Keratinocyte (primary cell): ENCODE results near the gene NPAS3. TPM values are rescaled to one million over a fixed set of nuclear protein-coding genes. Genes with fewer than 3 reads are reported as not detected.

Source experiments
- DNase-seq: peaks from one replicate; pipeline ENCODE4 v3.0.0-alpha.2; 2011; ENCODE audit warnings: low read depth, missing footprints, low spot score
- FAIRE-seq: peaks from 2 replicates; lab custom pipeline; 2011; peaks lifted over from hg19 to GRCh38; lab: Jason Lieb, UNC
- H2AFZ ChIP-seq: 2 replicates; pipeline ENCODE4 v1.6.0; 2012; ENCODE audit warnings: low read length, control low read depth, inconsistent platforms; ENCODE audit not compliant: control insufficient read depth
- H3K27ac ChIP-seq: 2 replicates; pipeline ENCODE4 v1.5.1; 2011; ENCODE audit warnings: low read length; ENCODE audit not compliant: control insufficient read depth, insufficient read depth
- H3K27me3 ChIP-seq: 3 replicates; pipeline ENCODE4 v1.6.0; 2011; ENCODE audit warnings: low read length; ENCODE audit not compliant: control insufficient read depth, insufficient read depth; ENCODE audit errors: extremely low read depth
- H3K36me3 ChIP-seq, 2 experiments: 2 replicates in 1 of 2; 3 replicates in 1 of 2; pipeline ENCODE4 v1.5.1; 2011; ENCODE audit warnings: low read length in 2 of 2, mild to moderate bottlenecking in 1 of 2; ENCODE audit not compliant: control insufficient read depth in 2 of 2, insufficient read depth in 2 of 2; ENCODE audit errors: extremely low read depth in 1 of 2
- H3K4me1 ChIP-seq: 3 replicates; pipeline ENCODE4 v1.5.1; 2011; ENCODE audit warnings: low read length; ENCODE audit not compliant: control insufficient read depth, insufficient read depth; ENCODE audit errors: extremely low read depth
- H3K4me2 ChIP-seq: 3 replicates; pipeline ENCODE4 v1.6.0; 2011; ENCODE audit warnings: low read depth, low read length; ENCODE audit not compliant: control insufficient read depth, insufficient read depth; ENCODE audit errors: extremely low read depth
- H3K4me3 ChIP-seq, 3 experiments: fragments of 200-600 bp in 1 of 3; sonication (generic) in 1 of 3; 2 replicates in 2 of 3; 3 replicates in 1 of 3; pipeline ENCODE4 v1.5.1; 2011 to 2016; ENCODE audit warnings: low read length in 3 of 3, mild to moderate bottlenecking in 3 of 3, control low read depth in 2 of 3, inconsistent platforms in 1 of 3, low read depth in 1 of 3, mixed read lengths in 1 of 3, mixed run types in 1 of 3, moderate library complexity in 1 of 3; ENCODE audit not compliant: control insufficient read depth in 2 of 3, insufficient read depth in 2 of 3; ENCODE audit errors: extremely low read depth in 1 of 3
- H3K79me2 ChIP-seq: 2 replicates; pipeline ENCODE4 v1.6.0; 2012; ENCODE audit warnings: low read length; ENCODE audit not compliant: control insufficient read depth, insufficient read depth
- H3K9ac ChIP-seq: 3 replicates; pipeline ENCODE4 v1.6.0; 2011; ENCODE audit warnings: low read length; ENCODE audit not compliant: control insufficient read depth, insufficient read depth; ENCODE audit errors: extremely low read depth
- H3K9me1 ChIP-seq: 3 replicates; pipeline ENCODE4 v1.6.0; 2011; ENCODE audit warnings: low read length; ENCODE audit not compliant: control insufficient read depth, insufficient read depth; ENCODE audit errors: extremely low read depth
- H3K9me3 ChIP-seq: 2 replicates; pipeline ENCODE4 v1.5.1; 2012; ENCODE audit warnings: low read depth, low read length; ENCODE audit not compliant: control insufficient read depth
- H4K20me1 ChIP-seq: 3 replicates; pipeline ENCODE4 v1.6.0; 2011; ENCODE audit warnings: low read length; ENCODE audit not compliant: control insufficient read depth, insufficient read depth; ENCODE audit errors: extremely low read depth
- EZH2 ChIP-seq: IDR thresholded peaks from one replicate; pipeline ENCODE4 v1.6.1; 2012; ENCODE audit warnings: inconsistent platforms, mild to moderate bottlenecking, low read length, moderate library complexity
- dilution Hi-C: fragments of 300-500 bp; cut with MboI; formaldehyde crosslinking; loops from one replicate; pipeline ENCODE4 v1.7.0; 2020; ENCODE audit warnings: low sequenced_read_pairs; ENCODE audit not compliant: extremely low pct_ligation_motif_present
- polyA plus RNA-seq, 5 experiments: library from polyadenylated mRNA; depleted of rRNA in 3 of 5; stranded (reverse) in 3 of 5; stranded (forward) in 1 of 5; unstranded in 1 of 5; fragments of >200 nt; gene quantifications; 1 replicate in 1 of 5; 2 replicates in 3 of 5; 3 replicates in 1 of 5; pipeline versions ENCODE4 v1.2.1 to v1.2.3, GENCODE V29; 2011 to 2012; ENCODE audit warnings: missing spikeins in 2 of 5, low read depth in 1 of 5, low replicate concordance in 1 of 5
- TF ChIP-seq, protein P1 (sequence below), 3 experiments: IDR thresholded peaks in 1 of 3; conservative IDR thresholded peaks in 1 of 3; optimal IDR thresholded peaks in 1 of 3; 2 replicates in 2 of 3; 3 replicates in 1 of 3; pipeline versions ENCODE3 to v1.5.1; 2011; ENCODE audit warnings: low read length in 3 of 3, mild to moderate bottlenecking in 3 of 3, moderate library complexity in 2 of 3, control low read depth in 1 of 3, inconsistent platforms in 1 of 3; ENCODE audit not compliant: insufficient read depth in 2 of 3; ENCODE audit errors: extremely low read depth in 1 of 3

The NPAS3 gene
- polyA plus RNA-seq, 1 donor (not counting 4 experiments of a cell fraction or from before 2014, with no cell fraction given), result 0.07 TPM

DNA sequence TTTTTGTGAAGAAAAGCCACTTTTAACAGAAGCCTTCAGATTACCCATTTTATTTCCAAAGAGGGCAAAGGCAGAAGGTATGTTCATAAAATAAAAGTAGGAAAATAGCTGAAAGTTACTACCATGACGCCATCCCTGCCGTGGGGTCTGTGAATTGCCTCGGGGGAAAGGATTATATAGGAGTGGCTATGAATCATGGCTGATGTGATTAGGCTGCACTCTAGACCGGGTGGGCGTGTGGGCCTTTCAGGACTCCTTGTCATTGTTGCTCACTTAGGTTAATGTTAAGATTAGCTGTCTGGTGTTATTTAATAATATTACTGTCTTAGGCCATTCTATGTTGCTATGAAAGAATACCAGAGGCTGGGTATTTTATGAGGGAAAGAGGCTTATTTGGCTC, 816.7 kb downstream of the NPAS3 start:
- no peak overlapping the region for H3K4me3 ChIP-seq
- H3K27ac ChIP-seq, result no peak overlapping the region
- no peaks in the 10 kb centered on the region for H3K36me3 ChIP-seq
- H3K9me3 ChIP-seq, result no peaks in the 10 kb centered on the region
- H3K9me1 ChIP-seq, result no peaks in the 10 kb centered on the region
- TF ChIP-seq, protein P1, sequence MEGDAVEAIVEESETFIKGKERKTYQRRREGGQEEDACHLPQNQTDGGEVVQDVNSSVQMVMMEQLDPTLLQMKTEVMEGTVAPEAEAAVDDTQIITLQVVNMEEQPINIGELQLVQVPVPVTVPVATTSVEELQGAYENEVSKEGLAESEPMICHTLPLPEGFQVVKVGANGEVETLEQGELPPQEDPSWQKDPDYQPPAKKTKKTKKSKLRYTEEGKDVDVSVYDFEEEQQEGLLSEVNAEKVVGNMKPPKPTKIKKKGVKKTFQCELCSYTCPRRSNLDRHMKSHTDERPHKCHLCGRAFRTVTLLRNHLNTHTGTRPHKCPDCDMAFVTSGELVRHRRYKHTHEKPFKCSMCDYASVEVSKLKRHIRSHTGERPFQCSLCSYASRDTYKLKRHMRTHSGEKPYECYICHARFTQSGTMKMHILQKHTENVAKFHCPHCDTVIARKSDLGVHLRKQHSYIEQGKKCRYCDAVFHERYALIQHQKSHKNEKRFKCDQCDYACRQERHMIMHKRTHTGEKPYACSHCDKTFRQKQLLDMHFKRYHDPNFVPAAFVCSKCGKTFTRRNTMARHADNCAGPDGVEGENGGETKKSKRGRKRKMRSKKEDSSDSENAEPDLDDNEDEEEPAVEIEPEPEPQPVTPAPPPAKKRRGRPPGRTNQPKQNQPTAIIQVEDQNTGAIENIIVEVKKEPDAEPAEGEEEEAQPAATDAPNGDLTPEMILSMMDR (optimal IDR thresholded peaks at IDR 0.05 in 1 of 3, IDR thresholded peaks at IDR 0.05 in 1 of 3, conservative IDR thresholded peaks at IDR 0.05 in 1 of 3; ENCODE audit: extremely low read depth in 1 of 3, insufficient read depth in 2 of 3, low read length in 3 of 3), result no peak
- no peak for TF ChIP-seq EZH2
- H2AFZ ChIP-seq, result no peak overlapping the region
- H3K4me1 ChIP-seq, result no peaks in the 10 kb centered on the region
- DNase-seq (no peak), FAIRE-seq (no peak)
- H3K9ac ChIP-seq, result no peak overlapping the region
- H3K27me3 ChIP-seq, result no peaks in the 10 kb centered on the region
- dilution Hi-C loops, result no loop called here
- H3K4me2 ChIP-seq, result no peak overlapping the region
- no peaks in the 10 kb centered on the region for H3K79me2 ChIP-seq
- no peaks in the 10 kb centered on the region for H4K20me1 ChIP-seq

GRCh38 chr14:33756833-33757232, 818.2 kb downstream of the NPAS3 start:
- no peaks in the 10 kb centered on the region for H3K27me3 ChIP-seq
- H3K4me2 ChIP-seq, result no peak overlapping the region
- H4K20me1 ChIP-seq, result no peaks in the 10 kb centered on the region
- no peaks in the 10 kb centered on the region for H3K9me3 ChIP-seq
- DNase-seq (no peak), FAIRE-seq (no peak)
- H3K27ac ChIP-seq, result no peak overlapping the region
- TF ChIP-seq EZH2, result no peak
- TF ChIP-seq, protein P1 (optimal IDR thresholded peaks at IDR 0.05 in 1 of 3, IDR thresholded peaks at IDR 0.05 in 1 of 3, conservative IDR thresholded peaks at IDR 0.05 in 1 of 3; ENCODE audit: extremely low read depth in 1 of 3, insufficient read depth in 2 of 3, low read length in 3 of 3), result no peak
- H3K4me1 ChIP-seq, result no peaks in the 10 kb centered on the region
- H2AFZ ChIP-seq, result no peak overlapping the region
- dilution Hi-C loops, result no loop called here
- no peaks in the 10 kb centered on the region for H3K79me2 ChIP-seq
- no peaks in the 10 kb centered on the region for H3K9me1 ChIP-seq
- H3K4me3 ChIP-seq, result no peak overlapping the region
- H3K9ac ChIP-seq, result no peak overlapping the region
- H3K36me3 ChIP-seq, result no peaks in the 10 kb centered on the region
